Measurements from ENCODE around the gene DOK1.
"Not testable (repeated sequence)": the region's sequence is repeated elsewhere in the genome, so short reads cannot be mapped to it uniquely, and the experiment has no call there.

DOK1 gene

GRCh38 chr2:74548900-74549826, 5.4 kb upstream of the DOK1 start:
- DNase-seq, result no peak

- DNase-seq, result no peak
Measured at GRCh38 chr2:74550231-74550630, 4.3 kb upstream of the DOK1 start.

- DNase-seq, result no peak
Measured at GRCh38 chr2:74551530-74551929, 3.0 kb upstream of the DOK1 start.

GRCh38 chr2:74551942-74552913, 2.3 kb upstream of the DOK1 start:
- DNase-seq, result no peak

GRCh38 chr2:74552914-74553811, 1.4 kb upstream of the DOK1 start:
- no peak for DNase-seq

- peak; percentile 53 for DNase-seq
Measured at GRCh38 chr2:74554820-74555531, 456 bp downstream of the DOK1 start.

GRCh38 chr2:74555610-74556103, 1.1 kb downstream of the DOK1 start:
- DNase-seq, result no peak

- no peak for DNase-seq
Measured at GRCh38 chr2:74556159-74556558, 1.6 kb downstream of the DOK1 start.

GRCh38 chr2:74556831-74557370, 2.4 kb downstream of the DOK1 start:
- no peak for DNase-seq

- DNase-seq, result no peak
Measured at GRCh38 chr2:74558284-74559230, 4.0 kb downstream of the DOK1 start.

GRCh38 chr2:74559912-74560311, 5.4 kb downstream of the DOK1 start:
- no peak for DNase-seq

GRCh38 chr2:74560591-74560990, 6.1 kb downstream of the DOK1 start:
- no peak for DNase-seq

GRCh38 chr2:74561022-74561421, 6.5 kb downstream of the DOK1 start:
- DNase-seq, result not testable (repeated sequence)

GRCh38 chr2:74562126-74562775, 7.7 kb downstream of the DOK1 start:
- DNase-seq, result no peak

GRCh38 chr2:74564222-74564621, 9.7 kb downstream of the DOK1 start:
- no peak for DNase-seq

- no peak for DNase-seq
Measured at GRCh38 chr2:74566076-74566753, 11.7 kb downstream of the DOK1 start.

- no peak for DNase-seq
Measured at GRCh38 chr2:74566754-74567085, 12.2 kb downstream of the DOK1 start.

- DNase-seq, result no peak
Measured at GRCh38 chr2:74567881-74568280, 13.4 kb downstream of the DOK1 start.

- no peak for DNase-seq
Measured at GRCh38 chr2:74569686-74570085, 15.2 kb downstream of the DOK1 start.

All from CD4-positive, alpha-beta T cell treated with Interleukin-10 for 1 hour (primary cell).